Epithelial cell of proximal tubule (primary cell): ENCODE measurements around the gene C2CD4C. TPM values are rescaled to one million over a fixed set of nuclear protein-coding genes. Genes with fewer than 3 reads are reported as not detected.
"Not testable (repeated sequence)": the region's sequence is repeated elsewhere in the genome, so short reads cannot be mapped to it uniquely, and the experiment has no call there.

Experiments
- DNase-seq: peaks from one replicate; pipeline ENCODE4 v3.0.0-alpha.2; 2011; ENCODE audit warnings: low read depth
- H3K4me3 ChIP-seq: 2 replicates; pipeline ENCODE4 v1.5.1; 2011; ENCODE audit warnings: low read depth, mild to moderate bottlenecking, low read length
- total RNA-seq: library from RNA; depleted of rRNA; stranded (reverse); fragments of >200 nt; gene quantifications from 2 replicates; pipeline ENCODE4 v1.2.3, GENCODE V29; 2015
- TF ChIP-seq, protein P1 (sequence below): conservative IDR thresholded peaks from 2 replicates; pipeline ENCODE4 v1.5.1; 2012; ENCODE audit warnings: low read depth, mild to moderate bottlenecking, low read length

The C2CD4C gene
- total RNA-seq, 1 donor from 2014 or later: 0.12 TPM

DNA sequence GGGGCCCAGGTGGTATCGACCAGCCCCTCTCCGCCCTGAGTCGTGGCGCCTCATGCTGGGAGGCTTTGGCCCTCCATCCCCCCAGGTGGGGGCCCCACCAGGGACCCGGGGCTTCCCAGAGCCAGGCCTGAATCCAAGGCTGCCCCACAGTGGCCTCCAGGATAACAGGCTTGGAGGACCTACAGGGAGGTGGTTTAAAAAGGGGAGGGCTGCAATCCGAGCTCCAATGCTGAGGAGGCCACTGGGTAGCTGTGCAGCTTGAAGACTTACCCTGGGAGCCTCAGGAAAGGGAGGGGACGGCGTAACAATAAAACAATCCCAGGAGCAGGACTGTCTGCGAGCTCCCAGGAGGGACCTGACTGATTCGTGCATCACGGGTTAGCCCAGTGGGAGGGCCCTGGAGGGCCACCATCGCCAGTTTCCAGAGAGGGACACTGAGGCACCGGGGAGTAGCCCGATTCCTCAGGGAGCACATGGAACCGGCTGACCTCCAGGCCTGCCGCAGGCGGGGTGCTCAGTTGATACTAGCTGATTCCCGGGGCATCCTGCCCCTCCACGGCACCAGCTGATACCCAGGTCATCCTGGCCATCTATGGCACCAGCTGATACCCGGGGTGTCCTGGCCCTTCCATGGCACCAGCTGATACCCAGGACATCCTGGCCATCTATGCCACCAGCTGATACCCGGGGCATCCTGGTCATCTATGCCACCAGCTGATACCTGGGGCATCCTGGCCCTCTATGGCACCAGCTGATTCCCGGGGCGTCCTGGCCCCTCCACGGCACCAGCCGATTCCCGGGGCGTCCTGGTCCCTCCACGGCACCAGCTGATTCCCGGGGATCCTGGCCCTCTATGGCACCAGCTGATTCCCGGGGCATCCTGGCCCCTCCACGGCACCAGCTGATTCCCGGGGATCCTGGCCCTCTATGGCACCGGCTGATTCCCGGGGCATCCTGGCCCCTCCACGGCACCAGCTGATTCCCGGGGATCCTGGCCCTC lies 3.7 kb upstream of the C2CD4C start:
- TF ChIP-seq, protein P1, sequence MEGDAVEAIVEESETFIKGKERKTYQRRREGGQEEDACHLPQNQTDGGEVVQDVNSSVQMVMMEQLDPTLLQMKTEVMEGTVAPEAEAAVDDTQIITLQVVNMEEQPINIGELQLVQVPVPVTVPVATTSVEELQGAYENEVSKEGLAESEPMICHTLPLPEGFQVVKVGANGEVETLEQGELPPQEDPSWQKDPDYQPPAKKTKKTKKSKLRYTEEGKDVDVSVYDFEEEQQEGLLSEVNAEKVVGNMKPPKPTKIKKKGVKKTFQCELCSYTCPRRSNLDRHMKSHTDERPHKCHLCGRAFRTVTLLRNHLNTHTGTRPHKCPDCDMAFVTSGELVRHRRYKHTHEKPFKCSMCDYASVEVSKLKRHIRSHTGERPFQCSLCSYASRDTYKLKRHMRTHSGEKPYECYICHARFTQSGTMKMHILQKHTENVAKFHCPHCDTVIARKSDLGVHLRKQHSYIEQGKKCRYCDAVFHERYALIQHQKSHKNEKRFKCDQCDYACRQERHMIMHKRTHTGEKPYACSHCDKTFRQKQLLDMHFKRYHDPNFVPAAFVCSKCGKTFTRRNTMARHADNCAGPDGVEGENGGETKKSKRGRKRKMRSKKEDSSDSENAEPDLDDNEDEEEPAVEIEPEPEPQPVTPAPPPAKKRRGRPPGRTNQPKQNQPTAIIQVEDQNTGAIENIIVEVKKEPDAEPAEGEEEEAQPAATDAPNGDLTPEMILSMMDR: no peak
- H3K4me3 ChIP-seq: no peak overlapping the region
- DNase-seq: no peak

DNA sequence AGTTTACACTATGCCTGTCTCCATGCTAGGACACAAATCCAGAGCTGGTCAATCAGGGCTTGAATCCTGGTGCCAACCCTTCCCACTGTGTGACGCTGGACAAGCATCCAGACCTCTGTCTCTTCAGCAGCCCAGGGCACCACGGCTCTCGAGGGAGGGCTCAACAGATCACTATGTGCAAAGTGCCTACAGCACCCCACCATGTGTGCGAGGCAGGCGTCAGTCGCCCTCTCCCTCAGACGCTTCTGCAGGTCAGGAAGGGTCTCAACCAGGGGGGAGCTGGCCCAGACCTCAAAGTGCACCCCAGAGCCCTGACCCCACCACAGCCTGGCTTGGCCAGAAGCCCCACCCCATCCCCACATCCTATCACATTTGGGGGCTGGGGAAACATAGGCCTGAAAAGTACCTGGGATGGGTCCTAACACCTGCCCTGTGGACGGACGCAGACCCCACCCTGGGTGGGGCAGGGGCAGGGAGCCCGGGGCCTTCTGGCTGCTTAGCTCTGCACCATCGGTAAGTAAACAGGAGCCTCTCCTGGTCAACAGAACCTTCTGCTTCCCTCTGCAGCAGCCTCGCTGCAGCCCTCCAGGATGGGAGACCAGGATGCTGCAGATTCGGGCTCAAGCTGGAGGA lies 2.9 kb upstream of the C2CD4C start:
- TF ChIP-seq, protein P1: no peak
- H3K4me3 ChIP-seq: no peak overlapping the region
- DNase-seq: no peak

DNA sequence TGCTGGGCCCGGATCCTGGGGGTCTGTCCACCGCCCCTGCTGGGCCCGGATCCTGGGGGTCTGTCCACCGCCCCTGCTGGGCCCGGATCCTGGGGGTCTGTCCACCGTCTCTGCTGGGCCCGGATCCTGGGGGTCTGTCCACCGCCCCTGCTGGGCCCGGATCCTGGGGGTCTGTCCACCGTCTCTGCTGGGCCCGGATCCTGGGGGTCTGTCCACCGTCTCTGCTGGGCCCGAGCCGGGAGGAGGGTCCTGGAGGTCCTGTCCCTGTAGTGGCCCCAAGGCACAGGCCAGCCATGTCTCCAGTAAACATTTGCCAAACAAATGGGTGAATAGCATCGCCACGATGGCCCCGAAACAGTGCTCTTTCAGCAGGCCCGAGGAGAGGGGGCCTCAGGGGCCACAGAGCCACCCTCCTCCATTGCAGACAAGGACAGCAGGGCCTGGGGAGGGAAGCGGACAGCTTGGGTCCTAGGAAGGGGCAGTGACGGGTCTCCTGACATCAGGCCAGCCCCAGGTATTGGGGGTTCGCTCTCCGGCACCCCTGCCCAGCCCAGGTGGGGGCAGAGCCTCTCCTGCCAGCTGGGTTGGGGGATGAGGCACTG lies 2.3 kb upstream of the C2CD4C start:
- DNase-seq: not testable (repeated sequence)

DNA sequence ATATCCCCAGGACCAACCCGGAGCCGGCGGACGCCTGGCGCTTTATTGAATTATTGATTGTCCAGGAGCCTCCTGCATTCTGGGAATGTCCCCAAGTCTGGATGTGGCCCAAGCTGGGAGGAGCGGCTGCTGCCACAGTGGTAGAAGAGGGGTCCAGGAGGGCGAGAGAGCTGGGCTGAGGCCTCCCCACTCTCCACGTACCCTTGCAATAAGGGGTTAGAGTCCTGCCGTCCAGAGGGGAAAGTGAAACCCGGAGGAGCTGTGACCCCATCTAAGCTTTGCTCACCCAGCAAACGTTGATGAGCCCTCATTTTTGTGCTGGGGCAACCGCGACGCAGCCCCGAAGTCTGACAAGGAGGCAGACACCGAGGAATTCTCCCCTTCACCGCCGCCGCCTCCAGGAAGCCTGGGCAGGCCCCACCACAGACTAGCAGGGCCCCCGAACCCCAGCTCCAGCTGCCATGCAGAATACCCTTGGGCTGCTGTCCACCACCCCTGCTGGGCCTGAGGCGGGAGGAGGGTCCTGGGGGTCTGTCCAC lies 1.4 kb upstream of the C2CD4C start:
- no peak overlapping the region for H3K4me3 ChIP-seq
- TF ChIP-seq, protein P1: no peak
- DNase-seq: no peak

More for the DNA sequence above, 2.3 kb upstream of the C2CD4C start:
- not testable (repeated sequence) for H3K4me3 ChIP-seq

DNA sequence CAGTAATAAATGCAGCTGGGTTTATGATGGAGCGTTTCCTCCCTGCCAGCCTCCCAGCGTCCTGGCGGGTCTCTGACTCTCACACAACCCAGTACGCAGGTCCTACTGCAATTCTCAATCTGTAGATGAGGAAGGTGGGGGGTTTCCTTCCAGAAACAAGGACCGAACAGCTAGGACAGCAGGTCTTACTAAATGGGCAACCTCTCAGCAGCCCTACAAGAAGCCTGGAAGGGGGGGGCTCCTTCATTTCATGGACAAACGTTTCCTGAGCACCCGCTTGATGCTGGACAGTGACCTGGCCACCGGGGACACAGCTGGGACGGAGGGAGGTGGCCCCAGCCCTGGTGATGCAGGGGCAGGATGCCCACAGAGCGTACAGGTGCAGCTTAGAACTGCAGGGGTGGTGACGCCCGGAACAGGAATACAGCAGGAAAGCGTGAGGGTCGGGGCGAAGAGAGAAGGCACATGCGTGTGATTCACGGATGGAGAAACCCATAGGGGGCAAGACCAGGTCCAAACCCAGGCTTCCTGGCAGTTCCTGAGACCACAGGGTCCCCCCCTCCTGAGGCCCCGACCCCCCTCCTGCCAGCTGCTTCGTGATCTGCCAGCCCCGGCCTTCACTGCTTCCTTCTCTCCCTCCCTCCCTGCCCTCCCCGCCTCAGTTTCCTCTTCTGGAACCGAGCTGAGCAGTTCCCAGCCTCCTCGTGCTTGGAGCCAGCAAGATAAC lies 732 bp upstream of the C2CD4C start:
- TF ChIP-seq, protein P1: no peak
- DNase-seq: no peak
- peak overlapping the region; percentile 7 for H3K4me3 ChIP-seq

DNA sequence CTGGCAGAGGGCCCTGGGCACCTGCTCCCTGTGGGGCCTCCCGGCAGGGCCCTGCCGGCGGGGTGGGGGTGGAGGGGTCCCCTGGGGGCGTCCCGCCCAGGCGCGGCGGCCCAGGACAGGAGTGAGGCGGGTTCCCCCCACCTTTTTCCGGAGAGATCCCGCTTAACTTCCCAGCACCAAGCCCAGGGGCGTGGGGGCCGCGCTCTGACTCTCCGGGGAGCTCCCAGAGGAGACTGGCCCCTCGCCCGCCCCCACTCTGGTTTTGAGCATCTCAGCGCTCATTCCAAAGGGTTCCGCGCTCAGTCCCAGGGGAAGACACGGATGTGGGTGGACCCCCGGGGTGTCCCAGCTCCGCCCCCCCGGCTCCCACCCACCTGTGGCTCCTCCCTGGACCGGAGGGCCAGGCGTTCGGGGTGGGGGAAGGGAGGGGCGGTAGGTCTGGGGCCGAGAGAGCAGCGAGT lies 476 bp downstream of the C2CD4C start:
- no peak for DNase-seq
- TF ChIP-seq, protein P1: no peak
- peak overlapping the region; percentile 27 for H3K4me3 ChIP-seq
